HG02763 (cell line): Measurements from ENCODE around the gene MRPL2.
"Not testable (repeated sequence)": the region's sequence is repeated elsewhere in the genome, so short reads cannot be mapped to it uniquely, and the experiment has no call there.

ENCODE experiments used
- ATAC-seq: cut with Tn5 transposase; IDR thresholded peaks from one replicate; pipeline ENCODE4 v1.9.1; 2021; ENCODE audit warnings: mild to moderate bottlenecking, moderate library complexity; ENCODE audit not compliant: unreplicated experiment

Gene MRPL2

GRCh38 chr6:43053545-43054205 lies 5.6 kb downstream of the MRPL2 start, which contains the start of gene CUL7:
Gene CUL7, minus strand, starts transcription at chr6:43053851. Its CDS starts 1,063 bp downstream, at chr6:43052788.
- peak; percentile 83 for ATAC-seq

- peak; percentile 11 for ATAC-seq
Measured at GRCh38 chr6:43052842-43053544, 6.2 kb downstream of the MRPL2 start.

GRCh38 chr6:43052225-43052841 lies 6.9 kb downstream of the MRPL2 start:
- ATAC-seq, result no peak

- no peak for ATAC-seq
Measured at GRCh38 chr6:43050981-43051380, 8.3 kb downstream of the MRPL2 start.

GRCh38 chr6:43047998-43048397 lies 11.2 kb downstream of the MRPL2 start:
- no peak for ATAC-seq

GRCh38 chr6:43045371-43045930 lies 13.8 kb downstream of the MRPL2 start:
- ATAC-seq, result no peak

GRCh38 chr6:43043310-43043709 lies 15.9 kb downstream of the MRPL2 start:
- ATAC-seq, result no peak

GRCh38 chr6:43041475-43041874 lies 17.8 kb downstream of the MRPL2 start:
- not testable (repeated sequence) for ATAC-seq

GRCh38 chr6:43040542-43041257 lies 18.5 kb downstream of the MRPL2 start:
- ATAC-seq, result no peak

- ATAC-seq, result no peak
Measured at GRCh38 chr6:43038727-43039126, 20.5 kb downstream of the MRPL2 start.

- no peak for ATAC-seq
Measured at GRCh38 chr6:43037706-43038105, 21.5 kb downstream of the MRPL2 start.

GRCh38 chr6:43037197-43037596 lies 22.0 kb downstream of the MRPL2 start:
- no peak for ATAC-seq

GRCh38 chr6:43036712-43037111 lies 22.5 kb downstream of the MRPL2 start:
- no peak for ATAC-seq

- no peak for ATAC-seq
Measured at GRCh38 chr6:43035495-43036194, 23.6 kb downstream of the MRPL2 start.

- no peak for ATAC-seq
Measured at GRCh38 chr6:43034190-43034525, 25.1 kb downstream of the MRPL2 start.

GRCh38 chr6:43033496-43034189 lies 25.6 kb downstream of the MRPL2 start:
- no peak for ATAC-seq

GRCh38 chr6:43032326-43032725 lies 26.9 kb downstream of the MRPL2 start:
- ATAC-seq, result no peak

GRCh38 chr6:43029120-43029519 lies 30.1 kb downstream of the MRPL2 start:
- ATAC-seq, result no peak

GRCh38 chr6:43026365-43026764 lies 32.9 kb downstream of the MRPL2 start:
- ATAC-seq, result no peak

GRCh38 chr6:43024436-43024835 lies 34.8 kb downstream of the MRPL2 start:
- no peak for ATAC-seq
